GM18507 (cell line): ENCODE data around the gene PHLPP1.

Experiments used
- DNase-seq: peaks from one replicate; pipeline ENCODE4 v3.0.0; 2011; ENCODE audit warnings: low read depth; ENCODE audit not compliant: insufficient read length; ENCODE audit errors: extremely low spot score
- FAIRE-seq: peaks from 2 replicates; lab custom pipeline; 2011; peaks lifted over from hg19 to GRCh38; lab: Jason Lieb, UNC

Gene PHLPP1

GRCh38 chr18:62987055-62987830, 271.9 kb downstream of the PHLPP1 start:
- FAIRE-seq (no peak), DNase-seq (no peak)

- FAIRE-seq, result no peak
- no peak for DNase-seq
These were observed 272.5 kb downstream of the PHLPP1 start for GRCh38 chr18:62987859-62988258.

- DNase-seq (no peak), FAIRE-seq (no peak)
These were observed 273.1 kb downstream of the PHLPP1 start for GRCh38 chr18:62988471-62988870.

- DNase-seq (no peak), FAIRE-seq (no peak)
These were observed 273.9 kb downstream of the PHLPP1 start for GRCh38 chr18:62989195-62989594.

GRCh38 chr18:62990653-62991052, 275.3 kb downstream of the PHLPP1 start:
- DNase-seq (no peak), FAIRE-seq (no peak)

GRCh38 chr18:62991389-62991788, 276.0 kb downstream of the PHLPP1 start:
- no peak for DNase-seq
- no peak for FAIRE-seq

GRCh38 chr18:62991959-62992358, 276.6 kb downstream of the PHLPP1 start:
- DNase-seq, result no peak
- FAIRE-seq, result no peak

- no peak for FAIRE-seq
- DNase-seq, result no peak
These were observed 277.6 kb downstream of the PHLPP1 start for GRCh38 chr18:62992877-62993365.

GRCh38 chr18:62996566-62996965, 281.2 kb downstream of the PHLPP1 start:
- FAIRE-seq (no peak), DNase-seq (no peak)

- no peak for FAIRE-seq
- no peak for DNase-seq
These were observed 281.7 kb downstream of the PHLPP1 start for GRCh38 chr18:62997076-62997475.

- DNase-seq (no peak), FAIRE-seq (no peak)
These were observed 283.1 kb downstream of the PHLPP1 start for GRCh38 chr18:62998443-62998842.

GRCh38 chr18:62999392-62999791, 284.1 kb downstream of the PHLPP1 start:
- DNase-seq (no peak), FAIRE-seq (no peak)

- DNase-seq, result no peak
- FAIRE-seq, result no peak
These were observed 284.6 kb downstream of the PHLPP1 start for GRCh38 chr18:62999921-63000320.

GRCh38 chr18:63000839-63001238, 285.5 kb downstream of the PHLPP1 start:
- DNase-seq (no peak), FAIRE-seq (no peak)

GRCh38 chr18:63001861-63002260, 286.5 kb downstream of the PHLPP1 start:
- DNase-seq, result no peak
- no peak for FAIRE-seq

- no peak for FAIRE-seq
These were observed 287.0 kb downstream of the PHLPP1 start for GRCh38 chr18:63002305-63002704.

GRCh38 chr18:63002803-63003445, 287.6 kb downstream of the PHLPP1 start:
- FAIRE-seq, result no peak
- DNase-seq, result no peak

More at GRCh38 chr18:63002305-63002704, 287.0 kb downstream of the PHLPP1 start:
- no peak for DNase-seq

GRCh38 chr18:63003899-63004298, 288.6 kb downstream of the PHLPP1 start:
- FAIRE-seq, result no peak
- no peak for DNase-seq

GRCh38 chr18:63004466-63005089, 289.2 kb downstream of the PHLPP1 start:
- FAIRE-seq, result no peak
- no peak for DNase-seq

GRCh38 chr18:63005306-63005705, 290.0 kb downstream of the PHLPP1 start:
- FAIRE-seq (no peak), DNase-seq (no peak)

- FAIRE-seq (no peak), DNase-seq (no peak)
These were observed 291.9 kb downstream of the PHLPP1 start for GRCh38 chr18:63007231-63007630.
